Measurements from ENCODE around the gene PPCDC.

DNA sequence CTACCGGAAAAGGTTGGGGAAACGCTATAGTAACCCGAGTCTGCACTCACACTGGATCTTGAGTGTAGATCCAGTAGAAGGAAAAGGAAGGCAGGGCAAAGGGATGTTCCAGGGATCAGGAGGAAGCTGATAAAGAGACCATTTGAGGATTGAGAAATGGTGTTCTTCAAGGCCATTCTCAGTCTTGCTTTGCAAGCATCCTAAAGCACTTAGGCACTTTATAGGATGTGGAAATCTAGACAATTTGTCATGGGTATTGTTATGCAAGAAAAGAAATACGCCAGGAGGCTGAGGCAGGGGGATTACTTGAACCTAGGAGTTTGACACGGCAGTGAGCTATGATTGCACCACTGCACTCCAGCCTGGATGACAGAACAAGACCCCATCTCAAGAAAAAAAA, 41.2 kb upstream of the PPCDC start:
- TF ChIP-seq TAF1 (IDR thresholded peaks at IDR 0.05; ENCODE audit: low read depth, low read length) (no peak), SPI1 (IDR thresholded peaks at IDR 0.05; ENCODE audit: low read depth, low read length) (no peak)

Measured in GM12891 (cell line).